Measurements from ENCODE around the gene RIN3. TPM values are rescaled to one million over a fixed set of nuclear protein-coding genes. Genes with fewer than 3 reads are reported as not detected.

The RIN3 gene
- total RNA-seq, 1 donor from 2014 or later = 6.9 TPM

DNA sequence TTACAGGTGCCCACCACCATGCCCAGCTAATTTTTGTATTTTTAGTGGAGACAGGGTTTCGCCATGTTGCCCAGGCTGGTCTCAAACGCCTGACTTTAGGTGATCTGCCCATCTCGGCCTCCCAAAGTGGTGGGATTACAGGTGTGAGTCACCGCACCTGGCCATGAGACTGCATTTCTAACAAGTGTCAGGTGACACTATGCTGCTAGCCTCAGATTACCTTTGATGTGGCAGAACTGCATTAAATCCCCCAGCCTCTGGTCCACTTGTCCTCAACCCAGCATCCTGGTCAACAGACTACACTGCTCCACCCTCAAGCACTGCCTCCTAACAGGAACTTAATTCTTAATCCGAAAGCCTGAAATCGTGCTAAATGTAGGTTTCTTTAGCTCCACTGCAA, 221.8 kb downstream of the RIN3 start:
- no peak for TF ChIP-seq CTCF (IDR thresholded peaks at IDR 0.05; ENCODE audit: unreplicated experiment)
- H3K4me1 Mint-ChIP-seq (ENCODE audit: low read depth) = peaks cover 20% of the 10 kb centered on the region
- H3K4me3 Mint-ChIP-seq (ENCODE audit: low read depth) = no peak overlapping the region
- H3K9me3 Mint-ChIP-seq (ENCODE audit: low read depth) = peaks cover 3% of the 10 kb centered on the region
- H3K36me3 Mint-ChIP-seq (ENCODE audit: insufficient read depth) = peaks cover 20% of the 10 kb centered on the region
- H3K27ac Mint-ChIP-seq = no peak overlapping the region
- no peak for DNase-seq (ENCODE audit: low spot score, unreplicated experiment)
- H3K27me3 Mint-ChIP-seq = no peaks in the 10 kb centered on the region

- Mint-ChIP-seq H3K9me3 (ENCODE audit: low read depth) (peaks cover 3% of the 10 kb centered on the region), H3K4me3 (ENCODE audit: low read depth) (no peak overlapping the region), H3K27me3 (no peaks in the 10 kb centered on the region), H3K36me3 (ENCODE audit: insufficient read depth) (peaks cover 12% of the 10 kb centered on the region), H3K27ac (no peak overlapping the region), H3K4me1 (ENCODE audit: low read depth) (peaks cover 20% of the 10 kb centered on the region)
- DNase-seq (ENCODE audit: low spot score, unreplicated experiment) = no peak
- no peak for TF ChIP-seq CTCF (IDR thresholded peaks at IDR 0.05; ENCODE audit: unreplicated experiment)
Measured at GRCh38 chr14:92737206-92737605, 223.6 kb downstream of the RIN3 start.

DNA sequence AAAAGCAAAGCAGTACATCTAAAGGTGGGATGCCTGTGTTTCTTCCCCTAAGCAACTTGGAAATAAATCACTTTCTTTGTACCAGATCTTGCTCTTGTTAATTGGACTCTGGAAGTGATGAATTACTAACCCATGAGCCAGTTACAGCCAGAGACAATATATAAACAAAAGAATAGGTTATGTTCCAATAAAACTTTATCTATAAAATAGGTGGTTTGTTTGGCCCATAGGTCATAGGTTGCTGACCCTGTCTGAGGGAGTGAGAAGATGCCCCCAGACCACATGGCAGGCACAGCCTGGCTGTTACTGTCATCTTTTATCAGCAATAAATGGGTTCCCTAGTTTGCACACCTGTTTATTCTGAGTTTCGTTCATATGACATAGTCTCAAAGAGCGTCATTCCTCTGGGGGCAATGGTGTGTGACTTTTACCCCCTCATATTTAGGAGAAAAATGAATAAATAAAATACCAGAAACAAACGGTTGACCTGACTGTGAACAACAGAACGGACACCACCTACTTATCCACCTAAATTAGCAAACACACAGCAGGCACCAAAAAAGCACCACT, 224.1 kb downstream of the RIN3 start:
- Mint-ChIP-seq H3K4me1 (ENCODE audit: low read depth) (peaks cover 17% of the 10 kb centered on the region), H3K9me3 (ENCODE audit: low read depth) (no peaks in the 10 kb centered on the region)

More for the DNA sequence above, 224.1 kb downstream of the RIN3 start:
- Mint-ChIP-seq H3K27me3 (no peaks in the 10 kb centered on the region), H3K27ac (no peak overlapping the region), H3K36me3 (ENCODE audit: insufficient read depth) (peaks cover 7% of the 10 kb centered on the region), H3K4me3 (ENCODE audit: low read depth) (no peak overlapping the region)
- no peak for DNase-seq (ENCODE audit: low spot score, unreplicated experiment)
- TF ChIP-seq CTCF (IDR thresholded peaks at IDR 0.05; ENCODE audit: unreplicated experiment) = no peak

Other genes with a start within 250 kb of the RIN3 start
- gene SLC24A4, start 190.6 kb upstream of the RIN3 start, total RNA-seq = not detected in 2 replicates
- 63.3 and 73.2 TPM in 2 replicates for gene LGMN, start 234.8 kb downstream of the RIN3 start, total RNA-seq

All from progenitor cell of endocrine pancreas (in vitro differentiated cells).